ENCODE data around the gene KIF20A.

DNA sequence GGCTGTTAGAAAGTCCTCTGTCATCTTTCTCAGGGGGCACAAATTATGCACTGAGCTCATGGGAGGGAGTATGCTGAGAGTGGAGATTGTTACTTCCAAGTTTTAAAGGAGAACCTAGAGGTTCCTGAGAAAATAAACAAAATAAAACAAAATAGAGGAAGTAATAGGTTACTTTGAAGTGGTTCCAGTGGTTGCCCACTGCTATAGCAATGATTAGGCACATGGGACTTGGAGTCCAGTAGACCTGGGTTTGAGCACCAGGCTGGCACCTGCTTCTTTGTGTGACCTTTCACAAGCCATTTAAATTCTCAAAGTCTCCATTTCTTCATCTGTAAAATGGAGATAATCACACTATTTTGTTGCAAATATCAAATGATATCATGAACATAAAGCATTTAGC, 48.0 kb downstream of the KIF20A start:
- TF ChIP-seq, protein P1, sequence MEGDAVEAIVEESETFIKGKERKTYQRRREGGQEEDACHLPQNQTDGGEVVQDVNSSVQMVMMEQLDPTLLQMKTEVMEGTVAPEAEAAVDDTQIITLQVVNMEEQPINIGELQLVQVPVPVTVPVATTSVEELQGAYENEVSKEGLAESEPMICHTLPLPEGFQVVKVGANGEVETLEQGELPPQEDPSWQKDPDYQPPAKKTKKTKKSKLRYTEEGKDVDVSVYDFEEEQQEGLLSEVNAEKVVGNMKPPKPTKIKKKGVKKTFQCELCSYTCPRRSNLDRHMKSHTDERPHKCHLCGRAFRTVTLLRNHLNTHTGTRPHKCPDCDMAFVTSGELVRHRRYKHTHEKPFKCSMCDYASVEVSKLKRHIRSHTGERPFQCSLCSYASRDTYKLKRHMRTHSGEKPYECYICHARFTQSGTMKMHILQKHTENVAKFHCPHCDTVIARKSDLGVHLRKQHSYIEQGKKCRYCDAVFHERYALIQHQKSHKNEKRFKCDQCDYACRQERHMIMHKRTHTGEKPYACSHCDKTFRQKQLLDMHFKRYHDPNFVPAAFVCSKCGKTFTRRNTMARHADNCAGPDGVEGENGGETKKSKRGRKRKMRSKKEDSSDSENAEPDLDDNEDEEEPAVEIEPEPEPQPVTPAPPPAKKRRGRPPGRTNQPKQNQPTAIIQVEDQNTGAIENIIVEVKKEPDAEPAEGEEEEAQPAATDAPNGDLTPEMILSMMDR (IDR thresholded peaks at IDR 0.05; ENCODE audit: low read depth, low read length), result no peak
- TF ChIP-seq, protein P2, sequence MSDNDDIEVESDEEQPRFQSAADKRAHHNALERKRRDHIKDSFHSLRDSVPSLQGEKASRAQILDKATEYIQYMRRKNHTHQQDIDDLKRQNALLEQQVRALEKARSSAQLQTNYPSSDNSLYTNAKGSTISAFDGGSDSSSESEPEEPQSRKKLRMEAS (IDR thresholded peaks at IDR 0.05; ENCODE audit: low read depth, low read length), result no peak
- TF ChIP-seq POLR2A (IDR thresholded peaks at IDR 0.05; ENCODE audit: extremely low read depth, insufficient read length), result no peak
